Esophagus squamous epithelium (tissue), 5 donors: ENCODE measurements around the gene SFTPB. TPM values are rescaled to one million over a fixed set of nuclear protein-coding genes. Genes with fewer than 3 reads are reported as not detected.

Experiments
- DNase-seq: peaks from one replicate; lab custom pipeline; 2025; lab: John Stamatoyannopoulos, UW
- H3K27ac ChIP-seq, 4 donors: fragments of 200-600 bp; sonication (generic); one replicate each; pipeline ENCODE4 v1.5.1; 2016 to 2019; ENCODE audit warnings: mild to moderate bottlenecking in 1 of 4
- H3K27me3 ChIP-seq, 4 donors: fragments of 200-600 bp; sonication (generic); 1 replicate in 3 of 4; 2 replicates in 1 of 4; pipeline versions ENCODE4 v1.5.1 to v1.6.0; 2017 to 2021; ENCODE audit warnings: antibody characterized with exemption in 1 of 4
- H3K36me3 ChIP-seq, 3 donors: fragments of 200-600 bp; sonication (generic); one replicate each; pipeline ENCODE4 v1.5.1; 2016 to 2019
- H3K4me1 ChIP-seq, 3 donors: fragments of 200-600 bp; sonication (generic); one replicate each; pipeline ENCODE4 v1.5.1; 2017 to 2019
- H3K4me3 ChIP-seq, 4 donors: fragments of 200-600 bp; sonication (generic); 1 replicate in 3 of 4; 2 replicates in 1 of 4; pipeline ENCODE4 v1.5.1; 2016 to 2019; ENCODE audit warnings: mild to moderate bottlenecking in 2 of 4, moderate library complexity in 1 of 4
- H3K9me3 ChIP-seq, 3 donors: fragments of 200-600 bp; sonication (generic); one replicate each; pipeline ENCODE4 v1.5.1; 2016 to 2019
- POLR2A ChIP-seq, 4 donors: fragments of 450-650 bp; IDR thresholded peaks; one replicate each; pipeline ENCODE4 v1.6.1; 2017; ENCODE audit warnings: antibody characterized with exemption in 4 of 4, mild to moderate bottlenecking in 4 of 4, moderate library complexity in 3 of 4
- WGBS, 2 donors: methylation state at CpG; one replicate each; pipeline ENCODE4 v1.1.5; 2018; 5-methylcytosine and 5-hydroxymethylcytosine counted together
- intact Hi-C: fragments of 100-400 bp; cut with DNase I; formaldehyde crosslinking; loops from one replicate; pipeline ENCODE4 v1.15.0; 2022
- total RNA-seq, 4 donors: library from RNA; depleted of rRNA; stranded (reverse); fragments of >200 nt; gene quantifications; one replicate each; pipeline ENCODE4 v1.1.0, GENCODE V29; 2016
- TF ChIP-seq, protein P1 (sequence below), 6 experiments: fragments of 450-650 bp in 4 of 6; fragments of 200-600 bp in 2 of 6; sonication (generic) in 2 of 6; IDR thresholded peaks; one replicate each; pipeline ENCODE4 v1.5.1; 2016 to 2019; ENCODE audit warnings: antibody characterized with exemption in 6 of 6, mild to moderate bottlenecking in 4 of 6, moderate library complexity in 4 of 6
- donor health status: DM: yes; HTN: yes; CAD: no.

Gene SFTPB
- total RNA-seq, 4 donors from 2014 or later: not detected

DNA sequence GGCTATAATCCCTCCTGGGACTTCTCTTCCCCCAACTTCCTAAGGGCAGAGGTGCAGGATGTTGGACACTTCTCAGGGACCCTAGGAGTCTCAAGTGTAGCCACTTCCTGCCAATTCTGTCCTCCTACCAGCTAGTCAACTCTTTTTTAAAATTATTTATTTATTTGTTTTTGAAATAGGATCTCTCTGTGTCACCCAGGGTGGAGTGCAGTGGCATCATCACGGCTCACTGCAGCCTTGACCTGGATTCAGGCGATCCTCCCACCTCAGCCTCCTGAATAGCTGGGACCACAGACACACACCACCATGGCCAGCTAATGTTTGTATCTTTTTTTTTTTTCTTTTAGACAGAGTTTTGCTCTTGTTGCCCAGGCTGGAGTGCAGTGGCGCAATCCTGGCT is 11.5 kb downstream of the SFTPB start:
- H3K9me3 ChIP-seq: no peaks in the 10 kb centered on the region
- TF ChIP-seq POLR2A (IDR thresholded peaks at IDR 0.05): no peak
- TF ChIP-seq, protein P1, sequence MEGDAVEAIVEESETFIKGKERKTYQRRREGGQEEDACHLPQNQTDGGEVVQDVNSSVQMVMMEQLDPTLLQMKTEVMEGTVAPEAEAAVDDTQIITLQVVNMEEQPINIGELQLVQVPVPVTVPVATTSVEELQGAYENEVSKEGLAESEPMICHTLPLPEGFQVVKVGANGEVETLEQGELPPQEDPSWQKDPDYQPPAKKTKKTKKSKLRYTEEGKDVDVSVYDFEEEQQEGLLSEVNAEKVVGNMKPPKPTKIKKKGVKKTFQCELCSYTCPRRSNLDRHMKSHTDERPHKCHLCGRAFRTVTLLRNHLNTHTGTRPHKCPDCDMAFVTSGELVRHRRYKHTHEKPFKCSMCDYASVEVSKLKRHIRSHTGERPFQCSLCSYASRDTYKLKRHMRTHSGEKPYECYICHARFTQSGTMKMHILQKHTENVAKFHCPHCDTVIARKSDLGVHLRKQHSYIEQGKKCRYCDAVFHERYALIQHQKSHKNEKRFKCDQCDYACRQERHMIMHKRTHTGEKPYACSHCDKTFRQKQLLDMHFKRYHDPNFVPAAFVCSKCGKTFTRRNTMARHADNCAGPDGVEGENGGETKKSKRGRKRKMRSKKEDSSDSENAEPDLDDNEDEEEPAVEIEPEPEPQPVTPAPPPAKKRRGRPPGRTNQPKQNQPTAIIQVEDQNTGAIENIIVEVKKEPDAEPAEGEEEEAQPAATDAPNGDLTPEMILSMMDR (IDR thresholded peaks at IDR 0.05): no peak
- peaks cover 0 to 75% (median 0%) of the 10 kb centered on the region in 3 donors for H3K36me3 ChIP-seq
- H3K27me3 ChIP-seq: no peaks in the 10 kb centered on the region
- peaks cover 0 to 9% (median 0%) of the 10 kb centered on the region in 3 donors for H3K4me1 ChIP-seq
- intact Hi-C loops: no loop called here
- WGBS, 2 donors: 93 to 94% methylated on average over 3 of the region's 3 CpGs
- no peak for DNase-seq
- no peak overlapping the region for H3K4me3 ChIP-seq
- no peak overlapping the region for H3K27ac ChIP-seq

DNA sequence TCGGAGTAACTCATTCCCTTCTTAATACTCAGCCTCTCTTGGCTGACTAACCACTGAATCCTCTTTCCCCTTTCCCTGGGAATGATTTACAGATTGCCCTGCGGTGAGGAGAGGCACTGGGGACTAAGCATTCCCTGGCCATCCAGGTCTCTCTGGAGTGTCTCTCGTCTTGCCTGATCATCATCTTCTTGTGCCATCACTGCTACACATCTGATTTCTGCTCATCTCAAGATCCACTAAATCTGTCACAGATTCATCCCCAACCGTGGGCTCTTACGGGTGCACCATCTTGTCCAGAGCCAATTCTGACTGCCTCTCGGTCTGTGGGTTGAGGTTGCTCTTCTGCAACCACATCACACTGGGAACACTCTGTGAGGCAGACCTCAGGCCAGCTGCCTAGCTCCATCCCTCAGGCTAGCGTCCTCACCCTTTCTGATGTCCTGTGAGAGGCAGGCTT is 12.0 kb downstream of the SFTPB start:
- Histone ChIP-seq H3K9me3 (no peaks in the 10 kb centered on the region), H3K4me1 (peaks cover 0 to 4% (median 0%) of the 10 kb centered on the region in 3 donors), H3K36me3 (peaks cover 0 to 80% (median 0%) of the 10 kb centered on the region in 3 donors), H3K27ac (no peak overlapping the region), H3K27me3 (no peaks in the 10 kb centered on the region), H3K4me3 (no peak overlapping the region)
- 87 to 91% methylated on average over 6 to 7 of the region's 7 CpGs for WGBS, 2 donors
- TF ChIP-seq, protein P1 (IDR thresholded peaks at IDR 0.05): no peak
- no peak for TF ChIP-seq POLR2A (IDR thresholded peaks at IDR 0.05)
- intact Hi-C loops: no loop called here
- DNase-seq: no peak

DNA sequence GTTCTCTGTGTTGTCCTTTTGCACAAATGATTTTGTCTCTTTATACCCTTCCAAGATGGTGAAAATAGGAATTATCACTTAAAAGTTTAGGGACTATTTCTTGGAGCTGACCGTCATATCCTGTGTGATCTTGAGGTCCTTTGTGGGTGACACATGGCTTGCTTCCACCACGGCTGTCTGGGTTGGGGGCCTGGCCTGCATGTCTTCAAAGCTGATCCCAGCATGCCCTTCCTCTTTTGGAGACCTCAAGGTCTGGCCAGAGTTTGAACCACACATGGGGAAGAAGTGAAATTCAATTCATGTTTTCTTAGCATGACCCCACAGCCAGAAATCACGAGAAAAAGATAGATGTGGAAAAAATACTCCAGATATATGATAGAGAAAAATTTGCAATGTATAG is 14.0 kb downstream of the SFTPB start:
- H3K4me3 ChIP-seq: no peak overlapping the region
- intact Hi-C loops: no loop called here
- H3K4me1 ChIP-seq: peaks cover 0 to 6% (median 5%) of the 10 kb centered on the region in 3 donors
- no peak for TF ChIP-seq POLR2A (IDR thresholded peaks at IDR 0.05)
- no peaks in the 10 kb centered on the region for H3K9me3 ChIP-seq
- no peak overlapping the region for H3K27ac ChIP-seq
- no peak for DNase-seq
- H3K27me3 ChIP-seq: no peaks in the 10 kb centered on the region
- 88% methylated on average over 3 of the region's 3 CpGs for WGBS, 2 donors
- H3K36me3 ChIP-seq: peaks cover under 1 to 91% (median 7%) of the 10 kb centered on the region in 3 donors

DNA sequence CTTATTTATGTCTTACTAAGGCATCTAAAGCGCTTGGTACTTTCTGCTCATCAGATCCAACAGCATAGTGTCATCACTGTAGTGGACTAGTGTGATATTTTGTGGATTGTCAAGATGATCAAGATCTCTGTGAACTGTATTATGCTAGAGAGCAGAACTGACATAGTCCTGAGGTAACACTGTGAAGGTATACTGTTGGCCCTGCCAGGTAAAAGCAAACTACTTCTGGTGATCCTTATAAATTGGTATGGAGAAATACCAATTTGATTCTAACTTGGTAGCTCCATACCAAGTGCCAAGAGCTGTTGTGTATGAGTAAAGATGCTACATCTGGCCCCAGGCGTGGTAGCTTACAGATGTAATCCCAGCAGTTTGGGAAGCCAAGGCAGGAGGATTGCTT is 15.9 kb downstream of the SFTPB start:
- WGBS, 2 donors: 80 to 95% methylated on average over 2 of the region's 2 CpGs
- H3K9me3 ChIP-seq: no peaks in the 10 kb centered on the region
- H3K27ac ChIP-seq: no peak overlapping the region
- no peaks in the 10 kb centered on the region for H3K27me3 ChIP-seq
- intact Hi-C loops: no loop called here
- TF ChIP-seq, protein P1 (IDR thresholded peaks at IDR 0.05): no peak
- TF ChIP-seq POLR2A (IDR thresholded peaks at IDR 0.05): no peak
- peaks cover 7 to 98% (median 14%) of the 10 kb centered on the region in 3 donors for H3K36me3 ChIP-seq
- DNase-seq: no peak
- no peak overlapping the region for H3K4me3 ChIP-seq
- peaks cover 0 to 11% (median 5%) of the 10 kb centered on the region in 3 donors for H3K4me1 ChIP-seq

DNA sequence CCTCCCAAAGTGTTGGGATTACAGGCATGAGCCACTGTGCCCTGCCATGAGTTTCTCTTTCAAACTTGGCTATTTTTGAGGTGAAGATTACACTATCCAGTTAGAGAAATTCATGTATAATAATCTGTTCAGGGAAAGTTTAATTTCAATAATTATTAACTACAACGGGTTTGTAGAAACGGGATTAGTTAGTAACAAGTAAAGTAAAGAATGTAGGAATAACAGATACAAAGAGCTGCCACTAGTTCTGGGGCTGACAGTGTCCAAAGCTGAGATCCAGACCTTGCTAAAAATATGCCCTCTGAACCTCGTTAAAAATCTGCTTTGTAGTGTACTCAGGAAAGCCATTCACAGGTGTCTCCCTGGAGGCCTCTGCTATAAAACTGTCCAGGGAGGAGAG is 16.9 kb downstream of the SFTPB start:
- Histone ChIP-seq H3K4me3 (no peak overlapping the region), H3K36me3 (peaks cover 11 to 98% (median 16%) of the 10 kb centered on the region in 3 donors), H3K4me1 (peaks cover 0 to 11% (median 5%) of the 10 kb centered on the region in 3 donors), H3K27me3 (no peaks in the 10 kb centered on the region), H3K27ac (no peak overlapping the region), H3K9me3 (no peaks in the 10 kb centered on the region)
- intact Hi-C loops: no loop called here
- no peak for DNase-seq
- TF ChIP-seq POLR2A (IDR thresholded peaks at IDR 0.05): no peak
- TF ChIP-seq, protein P1 (IDR thresholded peaks at IDR 0.05): no peak
- WGBS, 2 donors: 83 to 89% methylated on average over 3 of the region's 3 CpGs
